SH-SY5Y (cell line): ENCODE measurements around the gene KIF5A.

Experiments
- GATA2 ChIP-seq: IDR thresholded peaks from 2 replicates; pipeline ENCODE4 v1.6.1; 2011; ENCODE audit warnings: mild to moderate bottlenecking, low read depth, low read length
- GATA3 ChIP-seq: IDR thresholded peaks from 2 replicates; pipeline ENCODE4 v1.6.1; 2011; ENCODE audit warnings: low read depth, mild to moderate bottlenecking, low read length, moderate library complexity

DNA sequence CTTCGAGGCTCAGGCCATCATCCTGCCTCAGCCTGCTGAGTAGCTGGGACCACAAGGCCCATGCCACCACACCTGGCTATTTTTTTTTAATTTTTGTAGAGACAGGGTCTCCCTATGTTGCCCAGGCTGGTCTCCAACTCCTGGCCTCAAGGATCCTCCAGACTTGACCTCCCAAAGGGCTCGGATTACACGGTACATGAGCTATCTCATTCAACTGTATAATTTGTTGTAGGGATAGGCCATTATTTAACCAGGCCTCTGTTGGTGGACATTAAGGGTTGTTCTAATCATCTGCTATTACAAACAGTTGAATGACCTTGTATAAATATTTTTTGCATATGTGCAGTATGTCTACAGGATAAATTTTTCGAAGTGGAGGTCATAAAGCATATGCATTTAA is 9.0 kb downstream of the KIF5A start:
- no peak for TF ChIP-seq GATA2
- no peak for TF ChIP-seq GATA3
